GM23338 (cell line): ENCODE data around the gene MYO5A. TPM values are rescaled to one million over a fixed set of nuclear protein-coding genes. Genes with fewer than 3 reads are reported as not detected.

Source experiments
- ATAC-seq: fragments of 200-7000 bp; cut with Tn5 transposase; 3 replicates; pipeline ENCODE4 v1.9.1; 2020
- DNase-seq: peaks from one replicate; pipeline ENCODE4 v3.0.0-alpha.2; 2015; ENCODE audit warnings: low spot score
- H2AFZ ChIP-seq: fragments of 200-600 bp; sonication (generic); 2 replicates; pipeline ENCODE4 v1.8.0; 2016; ENCODE audit warnings: antibody characterized with exemption, mild to moderate bottlenecking, moderate library complexity
- H3F3A ChIP-seq: fragments of 200-600 bp; sonication (generic); replicated peaks from 2 replicates; pipeline ENCODE4 v1.8.0; 2017; ENCODE audit warnings: antibody characterized with exemption, mixed run types, low read depth
- H3K27ac ChIP-seq: fragments of 200-600 bp; sonication (generic); 2 replicates; pipeline ENCODE4 v1.6.1; 2016; ENCODE audit warnings: low read depth
- H3K27me3 ChIP-seq: fragments of 200-600 bp; sonication (generic); 2 replicates; pipeline ENCODE4 v1.8.0; 2016; ENCODE audit warnings: mild to moderate bottlenecking, mixed run types, moderate library complexity; ENCODE audit not compliant: insufficient read depth
- H3K36me3 ChIP-seq: fragments of 200-600 bp; sonication (generic); 2 replicates; pipeline ENCODE4 v1.8.0; 2016; ENCODE audit warnings: mild to moderate bottlenecking; ENCODE audit not compliant: insufficient read depth
- H3K4me1 ChIP-seq: fragments of 200-600 bp; sonication (generic); 2 replicates; pipeline ENCODE4 v1.8.0; 2016; ENCODE audit warnings: mild to moderate bottlenecking, moderate library complexity; ENCODE audit not compliant: insufficient read depth
- H3K4me2 ChIP-seq: fragments of 200-600 bp; sonication (generic); 2 replicates; pipeline ENCODE4 v1.7.1; 2017; ENCODE audit warnings: mixed run types
- H3K4me3 ChIP-seq: fragments of 200-600 bp; sonication (generic); 2 replicates; pipeline ENCODE4 v1.6.1; 2016; ENCODE audit warnings: mixed run types
- H3K79me2 ChIP-seq: fragments of 200-600 bp; sonication (generic); replicated peaks from 2 replicates; pipeline ENCODE4 v1.8.0; 2017; ENCODE audit warnings: mild to moderate bottlenecking; ENCODE audit not compliant: insufficient read depth
- H3K9me2 ChIP-seq: fragments of 200-600 bp; sonication (generic); 2 replicates; pipeline ENCODE4 v1.8.0; 2017; ENCODE audit not compliant: insufficient read depth
- H4K20me1 ChIP-seq: fragments of 200-600 bp; sonication (generic); replicated peaks from 2 replicates; pipeline ENCODE4 v1.8.0; 2017; ENCODE audit warnings: mild to moderate bottlenecking; ENCODE audit not compliant: insufficient read depth
- H3K27ac Mint-ChIP-seq: 2 replicates; pipeline ENCODE4 v1.8.0; 2020; ENCODE audit warnings: inconsistent platforms, mild to moderate bottlenecking, moderate library complexity, mixed read lengths
- H3K27me3 Mint-ChIP-seq: 3 replicates; pipeline ENCODE4 v1.8.0; 2022; ENCODE audit warnings: low read depth, mild to moderate bottlenecking, moderate library complexity, mixed read lengths, inconsistent platforms; ENCODE audit not compliant: insufficient read depth, poor library complexity
- H3K36me3 Mint-ChIP-seq: 3 replicates; pipeline ENCODE4 v1.8.0; 2021; ENCODE audit warnings: low read depth, mild to moderate bottlenecking, inconsistent platforms, moderate library complexity, mixed read lengths
- H3K4me1 Mint-ChIP-seq: 3 replicates; pipeline ENCODE4 v1.8.0; 2020; ENCODE audit warnings: mild to moderate bottlenecking, inconsistent platforms, mixed read lengths
- H3K4me3 Mint-ChIP-seq: 3 replicates; pipeline ENCODE4 v1.8.0; 2021; ENCODE audit warnings: moderate library complexity, mild to moderate bottlenecking, inconsistent platforms, mixed read lengths
- H3K9me3 Mint-ChIP-seq: 3 replicates; pipeline ENCODE4 v1.8.0; 2020; ENCODE audit warnings: moderate library complexity, mild to moderate bottlenecking, inconsistent platforms, mixed read lengths
- CTCF ChIP-seq, 2 experiments: fragments of 200-600 bp in 1 of 2; sonication (generic) in 1 of 2; conservative IDR thresholded peaks; 2 replicates each; pipeline versions ENCODE4 v1.5.1 to v1.6.1; 2016 to 2017; ENCODE audit warnings: antibody characterized with exemption in 2 of 2, low read depth in 2 of 2, mild to moderate bottlenecking in 2 of 2, moderate library complexity in 1 of 2
- EZH2phosphoT487 ChIP-seq: fragments of 200-600 bp; sonication (generic); IDR thresholded peaks from one replicate; pipeline ENCODE4 v1.8.1; 2018; ENCODE audit warnings: antibody characterized with exemption; ENCODE audit not compliant: unreplicated experiment
- JUNB ChIP-seq: IDR thresholded peaks from one replicate; pipeline ENCODE4 v1.6.1; 2016; ENCODE audit warnings: antibody characterized with exemption; ENCODE audit not compliant: unreplicated experiment
- STAT1 ChIP-seq: IDR thresholded peaks from one replicate; pipeline ENCODE4 v1.6.1; 2016; ENCODE audit warnings: antibody characterized with exemption; ENCODE audit not compliant: unreplicated experiment
- ZNF331 ChIP-seq: fragments of 250-450 bp; sonication (Bioruptor Pico); IDR thresholded peaks from 2 replicates; pipeline ENCODE4 v1.5.0; 2020; ENCODE audit warnings: low read depth, mild to moderate bottlenecking, moderate library complexity
- ZNF462 ChIP-seq: fragments of 250-450 bp; sonication (Bioruptor Pico); IDR thresholded peaks from 2 replicates; pipeline ENCODE4 v1.5.0; 2020; ENCODE audit warnings: mild to moderate bottlenecking, moderate library complexity
- polyA plus RNA-seq: library from polyadenylated mRNA; unstranded; fragments of >200 nt; fragmentation: Nextera tagmentation; extraction: Ambion mirVana; gene quantifications from 2 replicates; pipeline ENCODE4 v1.2.1, GENCODE V29; 2016
- total RNA-seq: library from RNA; depleted of rRNA; stranded (reverse); fragments of >200 nt; shearing (Covaris generic); gene quantifications from 2 replicates; pipeline ENCODE4 v1.2.3, GENCODE V29; 2014

MYO5A gene
- total and polyA plus RNA-seq, 2 experiments from 2014 or later: 5.7 to 31.8 TPM

DNA sequence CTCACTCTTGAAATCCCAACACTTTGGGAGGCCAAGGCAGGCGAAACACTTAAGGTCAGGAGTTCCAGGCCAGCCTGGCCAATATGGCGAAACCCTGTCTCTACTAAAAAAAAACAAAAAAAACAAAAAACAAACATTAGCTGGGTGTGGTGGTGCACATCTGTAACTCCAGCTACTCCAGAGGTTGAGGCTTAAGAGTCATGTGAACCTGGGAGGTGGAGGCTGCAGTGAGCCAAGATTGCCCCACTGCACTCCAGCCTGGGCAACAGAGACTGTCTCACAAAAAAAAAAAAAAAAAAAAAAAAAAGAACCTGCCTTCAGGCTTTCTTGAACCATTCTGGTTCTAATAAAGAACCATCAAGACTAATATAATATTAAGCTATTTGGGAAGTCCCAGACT is 23.6 kb upstream of the MYO5A start (continued):
- no peak for TF ChIP-seq ZNF462 (CRISPR knock-in tag)
- TF ChIP-seq CTCF (conservative IDR thresholded peaks at IDR 0.05; ENCODE audit: low read depth in 2 of 2): no peak

DNA sequence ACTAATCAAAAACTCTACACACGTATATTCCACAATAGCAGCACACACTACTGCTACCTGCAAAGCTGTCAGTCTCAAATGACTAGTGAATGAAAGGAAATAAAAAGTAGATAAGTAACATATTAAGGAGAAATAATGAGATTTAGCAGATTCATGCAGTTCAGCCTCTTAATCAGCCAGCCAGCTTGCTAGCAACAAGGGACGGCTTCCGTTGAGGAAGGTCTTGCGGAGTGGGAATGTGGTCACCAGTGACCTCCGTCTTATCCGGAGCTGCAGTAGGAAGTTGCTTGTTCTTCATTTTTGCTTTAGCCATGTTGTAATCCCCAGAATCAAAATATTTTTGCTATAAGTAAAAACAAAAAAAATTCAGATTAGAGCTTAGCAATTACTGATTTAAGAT is 23.1 kb upstream of the MYO5A start:
- no peaks in the 10 kb centered on the region for H3K9me2 ChIP-seq
- peaks cover 41% of the 10 kb centered on the region for H3K79me2 ChIP-seq
- H3K27ac ChIP-seq: no peak overlapping the region
- H2AFZ ChIP-seq: no peak overlapping the region
- H4K20me1 ChIP-seq: peaks cover 7% of the 10 kb centered on the region
- H3K4me1 Mint-ChIP-seq: no peaks in the 10 kb centered on the region
- peaks cover 32% of the 10 kb centered on the region; the same call in 1 of the 2 replicates for H3K36me3 ChIP-seq
- ATAC-seq (no peak), DNase-seq (no peak)
- H3K27me3 Mint-ChIP-seq: no peaks in the 10 kb centered on the region
- H3K9me3 Mint-ChIP-seq: no peaks in the 10 kb centered on the region; the same call in 2 of the 3 replicates
- H3K27me3 ChIP-seq: no peaks in the 10 kb centered on the region
- no peaks in the 10 kb centered on the region for H3F3A ChIP-seq
- no peak overlapping the region for H3K4me3 ChIP-seq
- no peak overlapping the region for H3K4me2 ChIP-seq
- peaks cover 64% of the 10 kb centered on the region for H3K36me3 Mint-ChIP-seq
- no peaks in the 10 kb centered on the region for H3K4me1 ChIP-seq
- H3K27ac Mint-ChIP-seq: no peak overlapping the region
- H3K4me3 Mint-ChIP-seq: no peak overlapping the region
- TF ChIP-seq CTCF (conservative IDR thresholded peaks at IDR 0.05; ENCODE audit: low read depth in 2 of 2) (no peak), EZH2phosphoT487 (no peak), ZNF331 (CRISPR knock-in tag) (no peak), JUNB (no peak), STAT1 (no peak)
